HepG2 (cell line): ENCODE results near the gene ABCG5. TPM values are rescaled to one million over a fixed set of nuclear protein-coding genes. Genes with fewer than 3 reads are reported as not detected.

Source experiments
- BCL6 ChIP-seq: IDR thresholded peaks from 2 replicates; pipeline ENCODE4 v1.6.1; 2016; ENCODE audit warnings: missing genetic modification reagents, missing compliant biosample characterization
- DZIP1 ChIP-seq: sonication (generic); formaldehyde crosslinking; IDR thresholded peaks from 2 replicates; pipeline ENCODE4 v1.5.0; 2020; ENCODE audit warnings: mild to moderate bottlenecking, missing genetic modification reagents
- FIP1L1 ChIP-seq: fragments of 200-400 bp; formaldehyde crosslinking; IDR thresholded peaks from 2 replicates; pipeline ENCODE4 v1.6.1; 2018; ENCODE audit warnings: low read depth, mild to moderate bottlenecking, low read length, moderate library complexity, borderline replicate concordance; ENCODE audit not compliant: insufficient read depth
- GPBP1L1 ChIP-seq: sonication (generic); formaldehyde crosslinking; IDR thresholded peaks from 2 replicates; pipeline ENCODE4 v1.5.0; 2020; ENCODE audit warnings: mild to moderate bottlenecking, missing genetic modification reagents
- HMG20A ChIP-seq: IDR thresholded peaks from 2 replicates; pipeline ENCODE4 v1.6.1; 2016; ENCODE audit warnings: borderline replicate concordance
- NKX3-1 ChIP-seq: sonication (generic); formaldehyde crosslinking; IDR thresholded peaks from 2 replicates; pipeline ENCODE4 v1.5.0; 2020; ENCODE audit warnings: missing genetic modification reagents
- NR2C2 ChIP-seq: sonication (generic); formaldehyde crosslinking; IDR thresholded peaks from 2 replicates; pipeline ENCODE4 v1.4.0; 2020; ENCODE audit warnings: missing genetic modification reagents, mild to moderate bottlenecking, moderate library complexity, borderline replicate concordance
- PTBP1 ChIP-seq: fragments of 200-400 bp; formaldehyde crosslinking; IDR thresholded peaks from 2 replicates; pipeline ENCODE4 v1.6.1; 2018; ENCODE audit warnings: low read length, low read depth; ENCODE audit not compliant: poor library complexity, severe bottlenecking
- REPIN1 ChIP-seq: sonication (generic); formaldehyde crosslinking; IDR thresholded peaks from 2 replicates; pipeline ENCODE4 v1.8.0; 2022; ENCODE audit warnings: missing genetic modification reagents, low read depth, mild to moderate bottlenecking, borderline replicate concordance
- THAP8 ChIP-seq: sonication (generic); formaldehyde crosslinking; IDR thresholded peaks from 2 replicates; pipeline ENCODE4 v1.5.1; 2020; ENCODE audit warnings: missing genetic modification reagents, mild to moderate bottlenecking, borderline replicate concordance
- THYN1 ChIP-seq: sonication (generic); formaldehyde crosslinking; IDR thresholded peaks from 2 replicates; pipeline ENCODE4 v1.8.1; 2023; ENCODE audit warnings: low read depth, mild to moderate bottlenecking, moderate library complexity, missing genetic modification reagents, borderline replicate concordance
- TOE1 ChIP-seq: sonication (generic); formaldehyde crosslinking; IDR thresholded peaks from 2 replicates; pipeline ENCODE4 v1.4.0; 2020; ENCODE audit warnings: mild to moderate bottlenecking, missing genetic modification reagents
- YEATS4 ChIP-seq: sonication (generic); formaldehyde crosslinking; IDR thresholded peaks from 2 replicates; pipeline ENCODE4 v1.4.0; 2020; ENCODE audit warnings: missing genetic modification reagents, borderline replicate concordance
- ZBTB21 ChIP-seq: sonication (generic); formaldehyde crosslinking; IDR thresholded peaks from 2 replicates; pipeline ENCODE4 v1.4.0; 2020; ENCODE audit warnings: missing genetic modification reagents
- ZKSCAN8 ChIP-seq: IDR thresholded peaks from 2 replicates; pipeline ENCODE4 v1.6.1; 2016; ENCODE audit warnings: borderline replicate concordance, missing genetic modification reagents, missing compliant biosample characterization
- ZMAT5 ChIP-seq: sonication (generic); formaldehyde crosslinking; IDR thresholded peaks from 2 replicates; pipeline ENCODE4 v1.5.0; 2020; ENCODE audit warnings: mild to moderate bottlenecking, low read depth, missing genetic modification reagents, borderline replicate concordance
- ZNF121 ChIP-seq: sonication (generic); formaldehyde crosslinking; IDR thresholded peaks from 2 replicates; pipeline ENCODE4 v1.5.0; 2020; ENCODE audit warnings: mild to moderate bottlenecking, missing genetic modification reagents
- ZNF317 ChIP-seq: sonication (generic); formaldehyde crosslinking; IDR thresholded peaks from 2 replicates; pipeline ENCODE4 v1.5.0; 2020; ENCODE audit warnings: mild to moderate bottlenecking, missing genetic modification reagents
- ZNF33A ChIP-seq: sonication (generic); formaldehyde crosslinking; IDR thresholded peaks from 2 replicates; pipeline ENCODE4 v1.5.1; 2020; ENCODE audit warnings: missing genetic modification reagents, mild to moderate bottlenecking, moderate library complexity, borderline replicate concordance
- ZNF468 ChIP-seq: sonication (generic); formaldehyde crosslinking; IDR thresholded peaks from 2 replicates; pipeline ENCODE4 v1.8.0; 2022; ENCODE audit warnings: mild to moderate bottlenecking, moderate library complexity, missing genetic modification reagents
- ZNF558 ChIP-seq: sonication (generic); formaldehyde crosslinking; IDR thresholded peaks from 2 replicates; pipeline ENCODE4 v1.9.0; 2022; ENCODE audit warnings: mild to moderate bottlenecking, missing genetic modification reagents, borderline replicate concordance
- ZNF720 ChIP-seq: sonication (generic); formaldehyde crosslinking; IDR thresholded peaks from 2 replicates; pipeline ENCODE4 v1.4.0; 2020; ENCODE audit warnings: missing genetic modification reagents
- ZNF747 ChIP-seq: sonication (generic); formaldehyde crosslinking; IDR thresholded peaks from 2 replicates; pipeline ENCODE4 v1.8.1; 2023; ENCODE audit warnings: missing genetic modification reagents, mild to moderate bottlenecking, borderline replicate concordance
- ZNF749 ChIP-seq: sonication (generic); formaldehyde crosslinking; IDR thresholded peaks from 2 replicates; pipeline ENCODE4 v1.8.0; 2022; ENCODE audit warnings: mild to moderate bottlenecking, missing genetic modification reagents, moderate library complexity, borderline replicate concordance
- polyA plus RNA-seq, 8 experiments: library from polyadenylated mRNA; depleted of rRNA in 3 of 8; stranded (reverse) in 7 of 8; unstranded in 1 of 8; fragments of >200 nt; fragmentation: Illumina TruSeq in 4 of 8; extraction: Trizol in 4 of 8; gene quantifications; 2 replicates each; pipeline versions ENCODE4 v1.2.1 to v1.2.3, GENCODE V29; 2011 to 2016; ENCODE audit warnings: low read depth in 4 of 8, missing spikeins in 1 of 8, mixed read lengths in 1 of 8; ENCODE audit not compliant: insufficient read depth in 1 of 8
- total RNA-seq, 5 experiments: library from RNA; depleted of rRNA; stranded (reverse); fragments of >200 nt; fragmentation: Illumina TruSeq; extraction: Trizol; gene quantifications; 2 replicates each; pipeline ENCODE4 v1.2.3, GENCODE V29; 2016; ENCODE audit warnings: low read depth in 1 of 5

Gene ABCG5
- total and polyA plus RNA-seq, 2 of the 13 experiments (the other 11 are each of a cell fraction or from before 2014, with no cell fraction given), result 15.1 to 39.0 TPM

GRCh38 chr2:43838560-43839267, at the start of gene ABCG5, which contains the start of gene ABCG8 (continued):
- TF ChIP-seq TOE1 (CRISPR knock-in tag) (0 out of 2 replicates have a peak, but pooled peaks have one; percentile 4), BCL6 (CRISPR knock-in tag) (0 out of 2 replicates have a peak, but pooled peaks have one; percentile 17), ZBTB21 (peak; percentile 44), ZNF720 (CRISPR knock-in tag) (no peak), YEATS4 (CRISPR knock-in tag) (peak; percentile 89), NR2C2 (CRISPR knock-in tag) (peak; percentile 98), THYN1 (CRISPR knock-in tag) (no peak), ZNF468 (CRISPR knock-in tag) (no peak), DZIP1 (CRISPR knock-in tag) (no peak), ZKSCAN8 (no peak; the same call in 1 of the 2 replicates), ZNF317 (CRISPR knock-in tag) (no peak), ZNF747 (CRISPR knock-in tag) (no peak), ZNF749 (CRISPR knock-in tag) (0 out of 2 replicates have a peak, but pooled peaks have one; percentile 16), ZNF33A (CRISPR knock-in tag) (no peak), REPIN1 (CRISPR knock-in tag) (peak; percentile 27; the same call in 1 of the 2 replicates), GPBP1L1 (no peak), ZNF558 (peak; percentile 92; the same call in 1 of the 2 replicates), NKX3-1 (0 out of 2 replicates have a peak, but pooled peaks have one; percentile 36), THAP8 (CRISPR knock-in tag) (no peak), ZNF121 (CRISPR knock-in tag) (no peak), ZMAT5 (CRISPR knock-in tag) (0 out of 2 replicates have a peak, but pooled peaks have one; percentile 19), PTBP1 (peak; percentile 16), HMG20A (CRISPR knock-in tag) (no peak), FIP1L1 (no peak; the same call in 1 of the 2 replicates)
